HT1080 (cell line): Measurements from ENCODE around the gene MEF2A. TPM values are rescaled to one million over a fixed set of nuclear protein-coding genes. Genes with fewer than 3 reads are reported as not detected.
A peak's percentile ranks its signal among the peaks of the same experiment; 100 is the strongest.
"Not testable (repeated sequence)": the region's sequence is repeated elsewhere in the genome, so short reads cannot be mapped to it uniquely, and the experiment has no call there.

ENCODE experiments used
- DNase-seq: peaks from one replicate; pipeline ENCODE4 v3.0.0-alpha.2; 2015; ENCODE audit warnings: low read depth
- polyA plus RNA-seq, 2 experiments: library from polyadenylated mRNA; depleted of rRNA; stranded (reverse); fragments of >200 nt; gene quantifications; 2 replicates each; pipeline ENCODE4 v1.2.3, GENCODE V29; 2015
- total RNA-seq: library from RNA; depleted of rRNA; stranded (reverse); fragments of >200 nt; shearing (Covaris generic); gene quantifications from 2 replicates; pipeline ENCODE4 v1.2.3, GENCODE V29; 2014; rRNA removed

The MEF2A gene
- total RNA-seq = 18.1 and 32.3 TPM in 2 replicates
- polyA plus RNA-seq (2015; cell fraction: cytosol; rRNA removed) = 22.1 and 34.7 TPM in 2 replicates
- 25.8 and 39.4 TPM in 2 replicates for polyA plus RNA-seq (2015; cell fraction: nucleus; rRNA removed)

DNA sequence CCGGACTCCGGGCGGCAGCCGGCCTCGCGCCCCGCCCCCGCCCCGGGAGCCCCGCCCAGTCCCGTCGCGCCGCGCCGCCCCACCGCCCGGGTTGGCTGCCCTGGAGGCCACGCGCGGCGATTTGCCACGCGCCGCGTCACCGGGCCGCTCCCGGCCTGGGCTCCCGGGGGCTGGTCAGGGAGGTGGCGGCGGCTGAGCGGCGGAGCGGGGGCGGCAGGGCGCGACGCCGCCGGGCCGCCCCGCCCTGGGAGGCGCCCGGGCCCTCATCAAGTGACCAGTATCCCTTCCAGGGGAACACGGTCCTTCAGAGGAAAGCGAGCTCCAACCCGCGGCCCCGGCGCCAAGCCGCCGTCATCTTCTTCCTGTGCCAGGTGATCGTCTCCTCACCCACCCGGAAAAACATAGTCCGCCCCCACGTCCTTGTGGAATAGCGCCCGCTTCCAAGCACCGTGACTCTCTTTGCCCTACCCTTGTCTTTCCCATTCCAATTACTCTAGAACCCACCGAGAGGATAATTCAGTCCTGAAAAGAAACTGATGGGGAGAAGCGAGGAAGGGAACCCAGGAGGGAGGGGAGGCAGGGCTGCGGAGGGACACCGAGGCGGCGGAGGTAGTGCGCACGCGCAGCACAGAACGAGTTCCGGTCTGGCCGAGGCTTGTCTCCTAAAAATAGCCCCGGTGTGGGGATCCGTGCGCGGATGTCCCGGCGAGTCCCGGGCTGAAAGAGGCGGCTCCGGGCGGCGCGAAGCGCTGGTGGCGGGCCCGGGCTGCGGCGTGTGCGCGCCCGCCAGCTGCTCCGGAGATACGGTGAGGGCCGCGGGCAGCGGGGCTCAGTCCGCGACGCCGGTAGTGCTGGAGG is at the start of gene MEF2A:
Gene MEF2A (plus strand): TSS at position 686 of the 858 bp plus-strand sequence. CDS start 67,136 bp downstream, outside the sequence.
- peak; percentile 87 for DNase-seq

DNA sequence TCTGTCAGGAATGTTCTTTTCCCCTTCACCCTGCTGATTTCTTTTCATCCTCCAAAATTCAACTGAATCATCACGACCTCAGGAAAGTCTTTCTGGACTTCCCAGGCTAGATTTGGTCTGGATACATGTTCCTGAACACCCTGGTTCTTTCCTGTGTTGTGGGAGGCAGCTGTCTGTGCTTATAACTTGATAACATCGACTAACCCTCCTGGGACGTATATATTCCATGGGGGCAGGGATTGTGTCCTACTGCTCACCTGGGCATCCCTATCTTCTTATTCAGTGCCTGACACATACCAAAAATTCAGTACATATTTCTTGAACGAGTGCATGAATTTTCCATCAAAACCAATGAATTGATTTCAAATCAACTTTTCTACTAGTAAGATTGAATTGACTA is 47.6 kb upstream of the MEF2A start:
- no peak for DNase-seq

DNA sequence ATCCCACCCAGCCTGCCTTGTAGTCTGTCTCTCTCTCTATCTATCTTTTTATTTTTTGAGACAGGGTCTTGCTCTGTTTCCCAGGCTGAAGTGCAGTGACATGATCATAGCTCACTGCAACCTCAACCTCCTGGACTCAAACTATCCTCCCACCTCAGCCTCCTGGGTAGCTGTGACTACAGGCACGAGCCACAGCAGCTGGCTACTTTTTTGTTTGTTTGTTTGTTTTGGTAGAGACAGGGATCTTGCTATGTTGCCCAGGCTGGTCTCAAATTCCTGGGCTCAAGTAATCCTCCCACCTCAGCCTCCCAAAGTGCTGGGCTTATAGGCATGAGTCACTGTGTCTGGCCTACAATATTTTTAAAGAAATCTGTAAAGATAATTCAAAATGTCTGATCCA is 46.4 kb upstream of the MEF2A start:
- not testable (repeated sequence) for DNase-seq

DNA sequence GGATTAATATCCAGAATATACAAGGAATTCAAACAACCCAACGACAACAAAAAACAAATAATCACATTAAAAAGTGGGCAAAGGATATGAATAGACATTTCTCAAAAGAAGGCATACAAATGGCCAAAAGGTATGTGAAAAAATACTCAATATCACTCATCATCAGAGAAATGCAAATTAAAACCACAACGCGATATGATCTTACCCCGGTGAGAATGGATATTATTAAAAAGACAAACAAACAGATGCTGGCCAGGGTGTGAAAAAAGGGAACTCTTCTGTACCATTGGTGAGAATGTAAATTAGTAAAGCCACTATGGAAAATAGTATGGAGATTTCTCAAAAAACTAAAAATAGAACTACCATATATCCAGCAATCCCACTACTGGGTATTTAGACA is 43.5 kb upstream of the MEF2A start:
- no peak for DNase-seq

DNA sequence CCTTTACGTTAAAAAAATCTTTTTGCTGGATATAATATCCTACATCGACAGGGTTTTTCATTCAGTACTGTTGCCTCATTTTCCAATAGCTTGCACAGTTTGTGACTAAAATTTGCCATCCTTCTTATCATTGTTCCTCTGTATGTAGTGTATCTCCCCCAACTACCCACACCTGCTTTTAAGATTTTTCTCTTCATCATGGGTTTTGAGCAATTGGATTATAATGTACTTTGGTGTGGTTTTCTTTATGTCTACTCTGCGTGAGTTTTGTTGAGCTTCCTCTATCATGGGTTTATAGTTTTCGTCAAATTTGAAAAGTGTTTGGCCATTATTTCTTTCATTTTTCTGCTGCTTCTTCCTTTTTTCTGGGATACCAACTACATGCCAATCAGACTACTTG is 39.6 kb upstream of the MEF2A start:
- DNase-seq = no peak

DNA sequence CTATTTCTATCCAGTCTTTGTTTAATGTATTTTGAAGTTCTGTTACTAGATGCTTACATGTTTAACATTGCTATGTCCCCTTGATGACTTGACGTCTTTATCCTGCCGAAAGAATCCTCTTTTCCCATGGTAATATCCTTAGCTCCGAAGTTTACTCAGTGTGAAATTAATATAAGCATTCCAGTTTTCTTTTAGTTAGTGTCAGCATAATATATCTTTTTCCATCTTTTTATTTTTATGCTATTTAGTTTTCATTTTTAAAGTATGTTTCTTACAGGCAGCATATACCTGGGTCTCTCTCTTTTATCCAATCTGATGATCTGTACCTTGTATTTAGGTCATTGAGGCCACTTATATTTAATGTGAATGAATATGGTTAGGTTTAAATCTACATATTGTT is 39.1 kb upstream of the MEF2A start:
- DNase-seq = no peak

DNA sequence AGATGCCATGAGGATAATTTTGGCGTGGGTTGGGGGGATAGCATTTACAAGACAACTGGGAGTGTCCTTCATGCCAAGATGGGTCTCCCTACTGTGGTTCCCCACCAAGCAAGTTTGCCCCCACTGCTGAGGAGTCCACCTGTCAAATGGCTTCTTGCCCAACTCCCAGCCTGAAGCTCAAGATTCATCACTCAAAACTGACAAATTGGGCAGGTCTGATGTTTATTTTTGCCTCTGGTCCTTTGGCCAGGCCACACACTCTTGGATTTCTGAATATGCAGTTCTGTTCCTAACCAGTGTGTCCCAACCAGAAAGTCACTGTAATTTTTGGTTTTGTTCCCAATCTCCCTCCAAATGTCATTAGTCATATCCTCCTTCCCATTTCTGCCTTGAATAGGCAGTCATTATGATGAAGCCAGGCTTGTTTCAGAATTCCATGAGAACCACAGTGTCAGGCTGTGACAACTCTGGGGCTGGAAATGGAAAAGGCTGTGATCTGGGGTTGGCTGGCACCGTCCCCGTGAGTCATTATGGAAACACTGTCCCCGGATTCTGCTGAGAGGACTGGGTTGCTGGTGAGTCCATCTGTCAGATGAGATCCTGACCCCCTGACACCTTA is 29.3 kb upstream of the MEF2A start:
- peak; percentile 97 for DNase-seq

DNA sequence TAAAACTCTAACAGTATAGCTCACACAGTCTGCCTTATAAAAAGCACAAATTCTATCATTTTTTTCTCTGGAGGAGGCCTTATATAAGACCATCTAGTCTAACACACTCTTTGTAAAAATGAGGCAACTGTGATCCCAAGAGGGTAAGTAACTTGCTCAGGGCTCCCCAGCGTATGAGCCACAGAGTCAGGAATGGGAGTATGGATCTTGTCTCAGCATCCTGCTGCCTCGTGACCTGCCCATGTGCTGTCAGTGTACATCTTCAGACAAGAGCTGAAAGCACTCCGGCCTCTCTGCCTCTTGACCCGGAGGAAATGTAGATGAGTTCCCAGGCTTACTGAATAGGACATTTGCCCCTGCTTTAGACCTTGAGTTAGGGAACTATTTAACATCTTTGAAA is 28.4 kb upstream of the MEF2A start:
- DNase-seq = no peak

DNA sequence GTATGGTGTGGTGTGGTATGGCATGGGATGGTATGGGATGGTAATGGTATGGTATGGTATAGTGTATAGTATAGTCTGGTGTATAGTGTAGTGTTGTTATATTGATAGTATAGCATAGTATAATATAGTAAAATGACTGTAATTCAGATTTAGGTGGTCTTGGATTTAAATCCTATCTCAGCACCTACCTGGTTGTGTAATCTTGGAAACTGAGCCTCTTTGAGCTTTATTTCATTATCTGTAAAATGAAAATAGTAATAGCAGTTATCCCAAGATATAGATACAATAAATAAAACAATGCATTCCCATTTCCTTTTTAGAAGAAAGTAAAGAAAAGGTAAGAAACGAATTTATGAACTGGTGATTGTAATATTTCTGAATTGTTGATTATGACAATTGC is 27.5 kb upstream of the MEF2A start:
- no peak for DNase-seq

DNA sequence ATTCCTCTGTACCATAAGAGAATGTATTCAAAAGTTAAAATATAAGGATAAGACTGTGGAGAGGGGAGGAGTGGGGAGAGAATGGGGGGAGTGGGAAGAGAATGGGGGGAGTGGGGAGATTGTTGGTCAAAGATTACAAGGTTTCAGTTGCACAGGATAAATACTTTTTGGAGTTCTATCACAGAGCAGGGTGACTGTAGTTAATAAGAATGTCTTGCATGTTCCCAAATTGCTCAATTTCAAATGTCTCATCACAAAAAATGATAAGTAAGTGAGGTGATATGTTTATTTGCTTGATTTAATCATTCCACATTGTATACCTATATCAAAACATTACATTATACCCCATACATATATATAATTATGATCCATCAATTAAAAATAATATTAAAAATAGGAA is 23.0 kb upstream of the MEF2A start:
- no peak for DNase-seq

DNA sequence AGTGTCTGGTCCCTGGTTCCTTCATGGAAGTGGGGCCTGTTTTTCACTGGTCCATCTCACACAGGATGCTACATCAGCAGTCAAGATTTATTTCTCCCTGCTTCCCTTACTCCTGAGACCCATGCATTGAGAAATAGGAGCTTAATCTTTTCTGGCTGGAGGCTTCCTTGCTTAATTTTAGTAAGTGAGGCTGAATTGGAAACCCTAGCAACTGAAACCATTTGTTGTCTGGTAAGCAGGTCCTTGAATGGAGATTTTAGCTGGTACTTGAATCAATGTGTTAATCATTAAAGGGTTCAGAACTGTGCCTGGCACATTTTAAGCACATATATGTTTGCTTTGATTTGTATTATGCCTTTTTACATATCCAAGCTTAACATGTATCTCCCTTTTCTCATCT is 20.2 kb upstream of the MEF2A start:
- DNase-seq = no peak

DNA sequence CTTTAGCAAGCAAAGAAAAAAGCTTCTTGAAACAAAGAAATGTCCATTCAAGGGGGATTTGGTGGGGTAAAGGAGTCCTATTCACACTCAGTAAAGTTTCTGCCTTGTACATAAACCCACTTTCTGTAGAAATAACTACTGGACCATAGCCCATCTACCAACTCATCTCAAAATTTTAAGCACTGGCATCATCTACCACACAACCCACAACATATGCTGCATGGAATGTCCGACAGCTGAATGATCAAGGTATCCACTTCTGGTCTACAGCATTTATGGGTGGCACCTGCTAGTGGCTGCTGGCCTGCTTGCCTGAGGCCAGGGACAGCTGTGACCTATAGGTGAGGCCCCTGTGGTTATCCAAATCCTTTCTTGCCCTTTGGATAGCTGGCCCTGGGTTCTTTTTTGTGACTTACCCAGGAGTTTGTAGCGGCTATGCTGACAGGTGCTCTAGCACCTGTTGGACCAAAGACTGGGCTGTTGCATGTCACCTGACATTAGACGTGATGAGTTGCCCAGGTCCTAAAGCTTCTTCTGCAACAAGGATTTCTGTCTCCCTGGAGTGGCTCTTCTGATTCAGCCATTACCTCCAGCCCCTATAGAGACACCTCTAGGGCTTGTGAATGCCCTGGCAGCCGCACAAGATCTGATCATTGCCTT is 19.2 kb upstream of the MEF2A start:
- DNase-seq = no peak

DNA sequence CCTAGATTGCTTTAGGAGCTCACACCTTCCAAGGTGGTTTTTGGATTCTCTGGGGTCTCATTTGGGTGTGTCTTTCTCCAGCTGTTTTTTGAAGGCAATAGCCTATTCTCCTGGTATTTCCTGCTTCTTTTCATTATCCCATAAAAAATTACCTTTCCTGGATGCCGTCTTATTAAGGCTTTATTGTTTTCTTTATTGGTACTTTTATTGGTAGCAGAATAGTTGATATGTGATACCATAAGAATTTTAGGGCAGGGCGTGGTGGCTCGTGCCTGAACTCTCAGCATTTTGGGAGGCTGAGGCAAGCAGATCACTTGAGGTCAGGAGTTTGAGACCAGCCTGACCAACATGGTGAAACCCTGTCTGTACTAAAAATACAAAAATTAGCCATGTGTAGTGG is 18.3 kb upstream of the MEF2A start:
- no peak for DNase-seq

DNA sequence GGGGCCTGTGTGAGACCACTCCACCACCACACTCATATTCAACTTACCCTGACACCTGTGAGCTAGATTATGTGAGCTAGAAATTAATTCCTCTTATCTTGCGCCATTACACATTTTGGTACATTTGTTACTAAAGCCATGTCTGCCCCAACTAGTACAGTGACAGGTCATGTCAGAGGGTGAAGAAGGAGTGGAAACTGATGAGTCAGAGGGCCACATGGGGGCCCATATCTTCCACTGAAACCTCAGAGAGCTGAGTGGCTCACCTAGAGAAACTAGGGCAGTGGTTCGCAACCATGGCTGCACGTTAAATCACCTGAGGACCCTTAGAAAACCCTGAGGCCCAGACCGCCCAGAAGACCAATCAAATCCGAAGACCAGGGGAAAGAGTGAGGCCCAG is 15.7 kb upstream of the MEF2A start:
- DNase-seq = no peak

DNA sequence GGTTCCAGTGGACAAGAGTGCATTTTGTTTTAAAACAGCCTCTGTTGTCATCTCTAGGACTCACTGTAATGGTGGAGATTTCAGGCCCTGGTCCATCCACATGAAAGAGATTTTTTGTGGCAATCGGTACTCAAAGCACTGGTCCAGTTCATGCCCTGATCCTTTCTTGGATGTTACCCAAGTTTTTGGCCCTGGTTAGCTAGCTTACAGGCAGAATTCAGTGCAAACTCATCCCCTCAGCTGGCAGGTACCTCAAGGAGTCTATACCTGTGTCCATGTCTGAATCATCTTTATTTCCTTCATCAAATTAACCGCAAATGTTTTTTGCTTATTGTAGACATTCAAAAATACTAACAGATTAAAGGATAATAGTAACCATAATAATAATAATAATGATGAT is 13.7 kb upstream of the MEF2A start:
- no peak for DNase-seq

DNA sequence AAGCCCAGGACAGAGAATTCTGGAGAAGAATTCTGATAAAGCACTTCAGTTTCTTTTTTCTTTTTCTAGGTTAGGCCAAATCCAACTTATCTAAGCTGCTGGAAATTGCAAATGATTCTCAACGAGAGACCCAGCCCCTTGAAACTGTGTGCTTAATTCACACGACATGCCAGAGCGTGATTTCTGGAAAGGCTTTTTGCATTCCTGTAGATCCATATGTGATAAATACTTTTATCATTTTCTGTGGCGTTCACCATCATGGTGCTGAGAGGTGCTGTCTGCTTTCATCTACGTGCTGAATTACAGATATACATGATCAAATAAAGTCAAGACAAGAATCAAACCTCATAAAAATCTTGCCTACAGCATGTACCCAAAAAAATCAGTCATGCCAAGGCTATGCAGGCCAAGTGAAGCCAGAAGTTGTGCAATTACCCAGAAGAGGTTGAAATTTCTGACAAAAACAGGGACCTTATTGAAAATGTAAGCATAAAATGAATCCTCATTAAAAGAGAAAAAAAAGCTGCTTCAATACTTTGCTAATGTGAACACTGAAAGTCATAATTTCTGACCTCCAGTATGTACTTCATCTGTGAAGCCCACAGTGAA is 10.8 kb upstream of the MEF2A start:
- no peak for DNase-seq

DNA sequence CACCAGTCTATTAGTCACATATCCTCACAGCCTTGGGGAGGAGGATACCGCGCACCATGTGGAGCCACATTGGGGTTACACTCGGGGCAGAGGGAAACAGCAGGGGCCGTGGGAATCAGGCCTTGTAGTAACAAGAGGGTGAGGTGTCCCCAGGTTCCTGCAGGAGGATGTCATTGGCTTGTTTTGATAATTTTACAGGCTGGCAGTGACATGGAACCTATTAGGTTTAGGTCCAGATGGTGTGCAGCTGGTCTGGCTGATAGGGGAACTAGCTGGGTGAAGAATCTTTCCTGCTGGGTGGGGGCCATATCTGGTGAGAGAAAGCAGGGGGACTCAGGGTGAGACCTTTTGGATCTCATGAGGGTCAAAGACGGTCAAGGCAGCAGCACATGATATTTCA is 9.8 kb upstream of the MEF2A start:
- no peak for DNase-seq

DNA sequence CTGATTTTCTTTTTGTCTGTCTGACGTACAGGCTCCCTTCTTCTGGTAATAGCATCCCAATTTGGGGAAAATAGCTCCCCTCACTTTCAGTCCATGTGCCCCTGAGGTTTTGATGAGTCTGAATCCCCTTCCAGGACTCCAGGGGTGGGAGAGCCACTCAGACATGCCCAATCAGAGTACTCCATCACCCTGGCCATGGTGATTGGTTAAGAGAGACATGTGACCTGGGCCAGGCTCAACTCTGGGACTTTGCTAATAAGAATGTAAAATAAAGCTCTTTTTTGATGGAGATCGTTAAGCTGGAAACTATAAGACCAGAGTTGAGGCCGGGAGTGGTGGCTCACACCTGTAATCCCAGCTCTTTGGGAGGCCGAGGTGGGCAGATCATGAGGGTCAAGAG is 9.2 kb upstream of the MEF2A start:
- DNase-seq = no peak

DNA sequence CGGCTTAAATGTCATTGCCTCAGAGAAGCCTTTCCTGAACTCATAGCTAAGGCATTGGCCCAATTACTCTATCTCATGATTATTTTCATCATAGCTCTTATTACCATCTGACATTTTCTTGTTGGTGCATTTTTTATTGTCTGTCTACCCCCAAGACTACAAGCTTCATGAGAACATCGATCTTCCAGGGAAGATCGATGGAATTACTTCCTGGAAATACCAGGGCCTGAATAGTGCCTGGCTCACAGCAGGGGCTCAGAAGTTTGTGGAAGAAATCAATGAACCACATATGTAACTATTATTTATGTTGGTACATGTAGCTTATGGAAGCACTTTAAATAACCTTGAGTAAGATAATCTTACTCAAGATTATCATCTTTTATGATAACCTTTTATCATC is 7.7 kb upstream of the MEF2A start:
- DNase-seq = no peak

DNA sequence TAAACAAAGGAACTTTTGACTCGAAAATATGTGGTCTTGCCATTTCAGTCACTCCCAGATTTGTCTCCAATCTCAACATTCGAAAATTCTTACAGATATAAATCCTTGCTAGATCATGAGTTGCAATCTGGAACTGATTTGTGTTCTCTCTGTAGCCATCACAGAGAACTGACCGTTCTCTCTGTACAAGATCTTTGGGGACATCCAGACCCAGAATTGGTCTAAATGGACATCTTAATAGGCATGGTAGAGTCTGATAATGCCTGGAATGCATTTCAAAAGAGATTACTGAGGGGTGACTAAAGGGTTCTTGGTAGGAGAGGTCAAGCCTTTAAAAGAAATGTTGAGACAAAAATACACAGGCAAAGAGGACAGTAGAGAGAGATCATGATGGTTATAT is 7.2 kb upstream of the MEF2A start:
- no peak for DNase-seq

DNA sequence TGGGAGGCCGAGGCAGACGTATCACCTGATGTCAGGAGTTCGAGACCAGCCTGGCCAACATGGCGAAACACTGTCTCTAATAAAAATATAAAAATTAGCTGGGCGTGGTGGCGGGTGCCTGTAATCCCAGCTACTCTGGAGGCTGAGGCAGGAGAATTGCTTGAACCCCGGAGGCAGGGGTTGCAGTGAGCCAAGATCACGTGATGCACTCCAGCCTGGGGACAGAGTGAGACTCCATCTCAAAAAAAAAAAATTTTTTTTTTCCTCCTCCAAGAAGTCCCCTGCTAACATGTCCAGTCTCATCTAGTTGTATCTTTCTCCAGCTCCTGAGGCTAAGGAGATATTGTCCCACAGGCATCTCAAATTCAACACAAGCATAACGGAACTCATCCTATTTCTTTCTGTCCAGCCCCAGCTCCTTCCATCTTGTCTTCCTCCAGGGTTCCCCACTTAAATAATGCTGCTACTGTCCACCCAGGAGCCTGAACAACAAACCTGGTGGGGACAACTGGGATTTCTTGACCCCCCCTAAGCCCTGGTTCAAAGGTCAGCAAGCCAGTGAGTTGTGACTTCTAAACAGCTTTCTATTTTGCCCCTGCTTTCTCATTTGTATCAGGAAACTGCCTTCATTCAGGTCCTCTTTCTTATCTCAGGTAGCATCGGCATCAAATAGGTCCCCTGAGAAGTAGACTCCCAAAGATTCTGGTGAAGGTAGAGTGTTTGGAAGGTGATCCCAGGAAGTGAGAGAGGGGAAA is 4.1 kb upstream of the MEF2A start:
- no peak for DNase-seq
